HG02588 (cell line): ENCODE results near the gene BDNF.
"Not testable (repeated sequence)": the region's sequence is repeated elsewhere in the genome, so short reads cannot be mapped to it uniquely, and the experiment has no call there.

Source experiments
- ATAC-seq: cut with Tn5 transposase; IDR thresholded peaks from one replicate; pipeline ENCODE4 v1.9.1; 2021; ENCODE audit warnings: mild to moderate bottlenecking, moderate library complexity; ENCODE audit not compliant: unreplicated experiment

The BDNF gene

DNA sequence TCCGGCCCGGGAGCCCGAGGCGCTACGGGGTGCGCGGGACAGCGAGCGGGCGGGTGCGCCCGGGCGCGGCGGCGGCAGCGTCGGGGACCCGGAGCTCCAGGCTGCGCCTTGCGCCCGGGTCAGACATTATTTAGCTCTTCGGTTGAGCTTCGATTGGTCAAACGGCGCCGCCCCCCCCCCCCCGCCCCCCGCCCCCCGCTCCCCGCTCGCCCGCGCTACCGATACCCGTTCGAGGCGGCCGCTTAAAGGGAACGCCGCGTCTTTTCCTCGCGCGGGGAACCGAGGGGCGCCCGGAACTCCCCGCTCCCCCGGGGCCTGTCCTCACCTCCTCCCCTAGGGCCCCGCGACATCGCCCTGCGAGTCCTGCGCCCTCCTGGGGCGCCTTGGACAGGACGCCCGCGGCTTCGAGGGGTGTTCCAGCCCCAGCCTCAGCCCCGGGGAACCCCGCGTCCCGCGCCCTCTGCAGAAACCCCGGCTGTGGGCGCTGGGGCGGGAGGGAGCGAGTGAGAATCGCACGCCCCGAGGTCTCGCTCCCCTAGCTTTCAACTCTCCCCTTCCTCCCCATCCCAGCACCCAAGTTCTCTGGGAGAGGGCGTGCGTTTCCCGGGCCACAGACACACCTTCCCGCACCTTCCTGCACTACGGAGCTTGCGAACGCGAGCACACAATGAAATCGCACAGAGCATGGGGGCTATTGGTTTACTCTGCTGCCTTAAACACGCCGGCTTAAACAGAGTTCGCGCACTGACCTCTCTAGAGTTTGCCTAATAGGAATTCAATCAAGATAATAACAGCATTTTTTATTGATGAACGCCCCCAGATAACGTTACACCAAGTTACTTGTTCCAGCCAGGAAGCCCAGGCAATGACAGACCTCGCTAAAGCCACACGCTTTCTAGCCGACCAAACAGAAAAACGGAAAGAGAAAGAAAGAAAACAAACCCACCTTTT, at the start of gene BDNF:
Gene BDNF, minus strand, starts transcription at position 105 of the 951 bp plus-strand sequence. CDS start 41,891 bp downstream, outside the sequence.
- no peak for ATAC-seq

DNA sequence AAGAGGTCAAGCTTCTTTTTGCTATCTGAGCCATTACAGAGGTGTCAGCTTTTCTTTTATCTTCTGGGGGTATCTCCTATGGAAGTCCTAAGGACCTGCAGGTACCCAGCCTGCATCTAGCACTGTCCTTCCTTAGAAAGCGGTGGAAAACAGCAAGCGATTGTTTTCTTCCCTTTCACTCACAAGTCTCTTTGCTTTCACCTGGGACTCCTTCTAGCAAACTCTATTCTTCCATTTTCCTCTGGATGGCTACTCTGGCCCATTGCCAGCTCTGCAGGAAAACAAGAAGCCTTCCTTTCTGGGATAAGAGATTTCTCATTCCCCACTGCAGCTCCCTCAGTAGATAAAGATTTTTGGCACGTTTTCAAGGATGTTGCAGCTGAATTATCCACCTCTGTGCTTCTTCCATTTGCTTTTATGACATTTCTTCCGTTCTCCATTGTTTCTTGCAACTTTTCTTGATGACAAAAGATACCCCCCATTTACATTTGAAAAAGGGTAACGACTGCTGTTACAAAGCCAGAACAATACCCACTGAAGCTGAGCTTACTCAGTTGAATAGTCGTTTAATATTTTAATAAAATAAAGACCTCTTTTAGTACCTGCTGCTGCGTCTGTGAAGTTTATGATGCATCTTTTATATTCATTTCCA, 40.2 kb upstream of the BDNF start:
- no peak for ATAC-seq

DNA sequence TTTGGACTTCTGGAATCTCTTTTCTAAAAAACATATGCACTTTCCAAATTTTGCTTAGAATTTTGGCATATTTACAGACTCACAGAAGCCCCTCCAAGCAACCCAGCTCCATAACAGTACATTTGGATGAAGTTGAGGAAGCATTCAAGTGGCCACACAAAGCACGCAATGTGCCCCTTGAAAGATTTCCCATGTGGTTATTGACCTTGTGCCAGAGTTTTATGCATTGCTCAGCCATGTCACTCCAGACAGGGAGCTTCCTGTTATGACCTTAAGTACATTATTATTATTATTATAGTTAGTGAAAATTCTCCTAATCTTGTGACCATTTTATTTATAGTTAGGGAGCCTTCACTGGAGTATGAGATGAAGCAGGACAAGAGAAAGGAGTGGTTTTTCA, 35.0 kb upstream of the BDNF start:
- ATAC-seq, result no peak

DNA sequence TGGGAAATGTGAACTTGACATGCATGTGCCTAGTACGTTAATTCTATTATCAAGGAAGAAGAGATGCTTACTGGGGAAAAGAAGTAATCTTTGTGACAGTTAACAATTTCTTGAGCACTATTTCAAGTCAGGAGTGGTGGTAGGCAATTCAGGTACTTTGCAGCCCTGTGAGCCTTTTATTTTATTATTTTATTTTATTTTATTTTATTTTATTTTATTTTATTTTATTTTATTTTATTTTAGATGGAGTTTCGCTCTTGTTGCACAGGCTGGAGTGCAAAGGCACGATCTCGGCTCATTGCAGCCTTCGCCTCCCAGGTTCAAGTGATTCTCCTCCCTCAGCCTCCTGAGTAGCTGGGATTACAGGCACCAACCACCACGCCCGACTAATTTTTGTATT, 31.5 kb upstream of the BDNF start:
- ATAC-seq, result not testable (repeated sequence)

DNA sequence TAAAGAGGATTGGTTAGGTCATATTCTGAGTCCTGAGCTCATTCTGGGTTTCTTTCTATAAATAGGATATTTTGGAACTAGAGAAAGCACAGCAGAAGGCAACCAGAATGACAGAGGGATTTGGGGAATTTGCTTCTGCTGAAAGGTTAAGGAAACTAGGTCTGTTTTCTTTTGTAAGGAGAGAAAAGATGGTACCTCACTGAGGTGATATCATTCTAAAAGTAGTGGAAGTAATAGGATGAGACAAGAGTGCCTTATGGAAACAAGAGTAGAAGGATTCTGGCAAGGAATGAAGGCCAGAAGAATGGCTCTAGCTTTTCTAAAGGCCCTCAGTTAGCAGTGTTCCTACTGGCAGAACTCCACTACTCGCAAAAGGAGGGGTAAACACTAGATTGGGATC, 26.7 kb upstream of the BDNF start:
- ATAC-seq, result no peak

DNA sequence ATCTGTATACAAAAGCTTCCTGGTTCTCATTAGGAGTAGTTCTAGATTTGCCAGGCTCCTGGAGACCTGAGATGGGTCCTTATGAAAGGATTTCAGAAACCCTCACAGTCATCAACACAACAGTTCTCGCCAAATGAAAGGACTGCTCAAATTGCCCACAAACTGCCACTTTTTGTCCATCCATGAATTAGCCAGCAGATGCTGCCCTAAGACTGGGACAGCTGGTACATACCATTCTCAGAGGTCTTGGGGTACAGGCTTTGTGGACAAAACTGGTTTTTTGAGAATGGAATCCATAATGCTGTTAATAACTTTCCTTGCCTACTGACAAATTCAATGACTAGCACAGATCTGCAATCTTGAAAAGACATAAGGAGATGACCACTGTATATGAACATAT, 23.4 kb upstream of the BDNF start:
- no peak for ATAC-seq

DNA sequence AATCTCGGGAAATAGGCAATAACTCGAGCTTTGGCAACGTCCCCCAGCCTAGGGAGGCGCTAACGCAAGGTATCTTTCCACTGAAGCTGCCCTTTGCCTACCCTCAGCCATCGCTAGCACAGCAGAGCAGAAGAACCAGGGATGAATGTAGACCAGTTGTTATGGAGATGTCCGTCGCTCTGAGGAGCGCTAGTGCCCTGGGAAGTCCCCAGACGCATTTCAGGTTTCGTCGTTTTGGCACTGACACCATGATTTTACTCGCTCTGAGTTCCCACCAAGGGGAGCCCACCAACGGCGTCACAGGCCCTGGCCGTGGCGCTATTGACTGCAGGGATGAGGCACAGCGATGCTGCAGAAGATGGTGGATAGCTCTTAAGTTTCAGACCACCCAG, 22.7 kb upstream of the BDNF start:
- ATAC-seq, result no peak

DNA sequence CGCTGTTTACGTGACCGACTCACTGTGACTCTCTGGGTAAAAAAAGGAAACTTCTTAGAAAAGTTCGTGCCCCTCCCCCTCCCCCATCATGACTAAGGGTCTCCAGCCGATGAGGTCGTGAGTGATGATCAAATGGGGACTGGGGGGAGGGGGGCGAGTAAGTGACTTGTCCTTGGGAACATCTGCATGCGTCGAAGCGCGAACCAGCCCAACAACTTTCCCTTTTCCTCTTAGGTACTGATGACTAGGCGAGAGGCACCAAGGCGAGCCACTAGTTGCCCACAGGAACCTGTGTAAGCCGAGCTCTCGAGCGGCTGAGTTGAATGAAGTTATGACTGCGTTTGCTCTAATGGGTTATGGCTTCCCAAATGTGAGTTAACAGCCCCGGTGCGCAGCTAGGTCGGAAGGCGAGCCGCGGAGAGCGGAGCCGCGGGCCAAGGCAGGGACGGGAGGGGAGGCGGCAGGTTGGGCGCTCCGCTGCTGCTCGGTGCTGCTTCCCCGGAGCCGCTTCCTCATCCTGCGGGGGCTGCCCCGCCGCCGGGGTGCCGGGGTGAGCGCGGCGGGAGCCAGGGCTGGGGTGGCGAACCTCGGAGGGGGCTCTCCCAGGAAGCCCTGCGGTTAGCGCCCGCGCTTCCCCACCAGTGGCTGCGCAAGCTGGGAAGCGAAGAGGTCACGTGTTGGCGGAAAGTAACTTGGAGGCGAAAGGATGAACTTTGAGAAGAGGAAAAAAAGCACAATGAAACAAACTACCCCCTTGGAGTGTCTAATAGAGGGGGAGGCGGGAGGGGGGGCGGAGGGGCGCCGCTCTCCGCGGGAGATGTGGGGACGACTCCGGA, 22.1 kb upstream of the BDNF start:
- peak; percentile 40 for ATAC-seq

DNA sequence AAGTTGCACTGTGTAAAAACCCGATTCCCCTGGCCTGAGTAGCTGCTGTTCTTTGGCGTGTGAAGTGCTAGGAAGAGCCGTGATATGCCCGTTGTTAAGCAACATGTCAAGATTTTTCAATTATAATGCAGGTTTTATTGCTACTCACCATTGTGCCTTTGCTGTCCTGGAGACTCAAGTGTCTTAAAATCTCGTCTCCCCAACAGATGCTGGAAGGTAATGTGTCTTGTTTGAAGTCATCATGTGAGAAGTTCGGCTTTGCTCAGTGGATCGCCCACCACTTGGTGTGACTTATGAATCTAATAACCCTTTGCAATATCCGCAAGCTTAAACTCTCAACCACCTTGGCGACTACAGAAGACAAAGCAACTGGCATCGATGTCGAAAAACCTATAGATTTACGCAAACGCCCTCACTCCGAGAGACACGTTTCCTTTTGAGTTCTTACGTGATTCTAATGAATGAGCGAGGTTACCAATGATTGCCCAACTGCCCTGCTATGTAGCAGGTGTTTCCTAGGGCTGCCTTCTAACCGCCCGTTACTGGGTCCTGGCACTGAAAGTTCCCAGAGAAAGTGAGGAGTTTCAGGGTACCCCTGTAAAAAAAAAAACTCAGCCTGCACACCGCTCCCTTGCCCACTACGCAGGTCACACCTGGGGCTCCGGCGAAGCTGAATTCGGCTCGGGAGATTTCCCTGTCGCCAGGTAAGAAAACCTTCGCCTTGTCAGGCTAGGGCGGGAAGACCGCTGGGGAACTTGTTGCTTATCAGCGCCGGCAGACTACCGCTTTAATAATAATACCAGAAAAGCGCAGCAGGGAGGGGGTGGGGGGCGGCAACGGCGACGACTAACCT, 21.2 kb upstream of the BDNF start:
- ATAC-seq, result no peak

DNA sequence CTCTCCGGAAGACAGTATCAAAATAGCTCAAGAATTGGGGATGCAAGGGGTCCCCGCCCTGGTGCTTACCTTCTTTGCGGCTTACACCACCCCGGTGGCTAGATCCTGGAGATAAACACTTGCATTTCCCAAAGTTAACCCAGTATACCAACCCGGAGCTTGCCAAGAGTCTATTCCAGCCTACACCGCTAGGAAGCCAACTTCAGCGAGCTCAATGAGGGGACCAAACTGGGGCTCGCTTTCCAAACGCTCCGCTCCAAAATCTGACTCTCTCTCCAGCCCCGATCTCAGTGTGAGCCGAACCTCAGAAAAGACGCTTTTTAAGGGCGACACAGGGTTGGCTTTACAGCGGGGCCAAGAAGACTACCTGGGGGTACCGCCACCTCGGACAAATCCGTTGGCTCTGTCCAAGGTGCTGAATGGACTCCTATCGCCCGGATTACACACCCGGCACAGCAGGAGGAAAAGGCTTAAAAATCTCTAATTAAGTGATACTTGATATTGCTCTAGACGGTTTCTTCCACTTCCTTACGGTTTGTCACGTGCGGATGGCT, 20.1 kb upstream of the BDNF start:
- no peak for ATAC-seq

DNA sequence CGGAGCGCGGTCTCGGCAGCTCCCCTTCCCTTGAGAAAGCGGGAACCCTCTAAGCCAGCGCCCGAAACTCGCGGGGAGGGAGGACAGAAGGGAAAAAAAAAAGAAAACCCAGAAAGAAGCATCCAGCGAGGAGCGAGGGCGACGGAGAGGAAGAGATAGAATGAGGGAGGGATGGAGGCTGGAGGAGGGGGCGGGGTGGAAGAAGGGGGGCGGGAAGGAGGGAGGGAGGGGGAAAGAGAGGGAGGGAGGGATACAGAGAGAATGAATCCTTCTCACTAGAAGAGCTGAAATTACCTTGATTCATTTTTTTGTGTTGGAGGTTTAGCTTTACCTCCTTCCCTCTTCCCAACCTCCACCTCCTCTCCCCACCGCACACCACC, 19.3 kb upstream of the BDNF start:
- no peak for ATAC-seq

DNA sequence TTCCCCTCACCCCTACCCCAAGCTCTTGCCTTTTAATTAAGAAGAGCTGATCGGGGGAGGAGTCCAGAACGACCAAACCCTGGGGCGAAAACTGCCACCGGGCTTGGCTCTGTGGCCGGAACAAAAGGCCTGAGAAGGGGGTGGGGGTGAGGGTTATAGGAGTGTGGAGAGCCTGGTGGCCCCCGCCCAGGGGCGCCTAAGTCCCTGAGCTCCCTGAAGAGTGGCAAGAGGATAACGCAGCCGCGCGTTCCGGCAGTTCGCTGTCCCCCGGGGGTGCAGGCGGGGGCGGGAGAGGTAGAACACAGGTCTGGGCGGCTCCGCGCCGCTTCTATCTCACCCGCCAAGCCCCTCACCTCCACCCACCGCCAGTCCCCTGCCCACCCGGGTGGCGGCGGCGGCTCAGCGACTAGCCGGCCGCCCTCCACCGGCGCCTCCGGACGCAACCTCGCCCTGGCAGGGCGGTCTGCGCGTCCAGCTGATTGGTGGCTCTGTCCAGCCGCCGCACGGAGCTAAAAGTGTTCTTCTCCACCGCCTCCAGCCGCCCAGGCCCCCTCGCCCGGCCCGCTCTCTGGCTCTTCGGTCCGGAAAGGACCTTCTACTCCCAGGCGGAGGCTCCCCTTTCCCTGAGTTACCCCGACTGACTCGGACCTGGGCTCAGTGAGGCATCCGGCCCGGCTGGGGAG, 18.7 kb upstream of the BDNF start:
- no peak for ATAC-seq

DNA sequence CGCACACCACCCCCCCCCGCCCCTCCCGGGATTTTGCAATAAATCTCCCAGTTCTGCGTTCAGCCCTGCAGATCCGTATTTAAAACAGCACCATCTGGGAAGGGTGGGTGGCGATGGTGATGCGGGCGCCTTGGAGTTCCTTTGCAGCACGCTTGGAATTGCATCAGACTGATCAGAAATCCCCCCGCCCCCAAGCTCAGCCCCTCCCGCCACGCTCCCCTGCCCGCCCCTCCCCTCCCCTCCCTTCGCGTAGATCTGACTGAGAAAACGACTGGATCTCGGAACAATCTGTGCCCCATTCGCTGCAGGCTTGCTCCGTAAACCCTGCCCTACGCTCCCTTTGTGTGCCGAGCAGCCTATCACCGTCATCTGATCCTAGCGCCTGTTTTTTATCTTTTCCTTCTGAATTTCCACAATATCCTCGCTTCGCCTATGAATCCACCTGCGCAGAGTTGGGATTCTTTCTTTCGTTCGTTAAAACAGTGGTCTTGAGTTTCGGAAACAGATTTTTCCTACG, 18.1 kb upstream of the BDNF start:
- no peak for ATAC-seq

DNA sequence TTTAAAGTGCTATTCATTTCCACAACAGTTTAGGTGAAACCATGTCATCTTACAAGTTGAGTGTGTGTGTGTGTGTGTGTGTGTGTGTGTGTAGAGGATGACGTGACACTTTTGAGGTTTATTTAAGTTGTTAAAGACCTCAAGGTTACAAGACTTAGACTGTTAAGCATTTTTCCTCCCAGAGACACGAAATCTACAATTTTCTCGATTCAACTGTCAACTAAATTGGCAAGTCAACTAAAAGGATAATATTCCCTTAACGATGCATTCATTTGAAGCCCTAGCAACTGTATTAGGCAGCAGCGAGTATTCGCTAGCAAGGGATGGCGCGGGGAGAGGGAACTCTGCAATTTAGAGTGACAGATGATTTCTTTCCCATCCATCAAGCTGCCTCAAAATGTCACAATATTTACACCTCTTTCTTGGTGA, 17.6 kb upstream of the BDNF start:
- ATAC-seq, result no peak

DNA sequence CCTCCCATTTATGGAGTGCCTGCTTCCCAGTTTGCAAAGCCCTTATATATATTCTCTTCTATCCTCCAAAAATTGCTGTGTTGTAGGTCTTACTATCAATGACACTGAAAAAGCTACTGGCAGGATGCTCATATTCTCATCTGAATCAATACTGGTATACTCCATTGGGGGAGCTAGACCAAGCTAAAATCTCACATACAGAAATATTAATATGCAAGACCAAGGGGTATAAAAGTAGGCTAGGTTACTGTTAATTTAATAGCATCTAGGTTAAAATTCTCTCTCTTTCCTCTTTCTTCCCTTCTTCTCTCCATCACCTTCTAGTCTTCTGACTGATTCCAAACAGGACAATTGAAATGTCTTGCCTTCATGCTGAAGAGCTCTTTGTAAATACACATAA, 17.1 kb upstream of the BDNF start:
- ATAC-seq, result no peak

DNA sequence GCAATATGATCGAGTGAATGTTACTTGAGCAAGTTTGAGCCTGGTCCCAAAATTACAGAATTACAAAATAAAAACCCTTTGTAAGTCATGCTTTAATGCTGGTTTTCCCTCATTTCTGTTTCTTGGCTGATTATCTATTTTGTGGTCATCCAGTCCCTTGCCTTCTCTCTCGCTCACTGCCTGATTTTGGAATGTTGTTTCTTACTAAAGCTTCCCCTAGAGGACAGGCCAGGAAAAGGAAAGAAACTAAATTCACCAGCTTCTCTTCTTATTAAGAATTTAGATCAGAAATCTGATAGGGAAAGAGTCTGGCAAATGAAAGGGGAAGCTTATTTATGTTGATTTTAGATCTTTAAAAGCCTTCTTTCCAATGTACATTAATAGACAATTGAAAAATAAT, 16.6 kb upstream of the BDNF start:
- no peak for ATAC-seq

DNA sequence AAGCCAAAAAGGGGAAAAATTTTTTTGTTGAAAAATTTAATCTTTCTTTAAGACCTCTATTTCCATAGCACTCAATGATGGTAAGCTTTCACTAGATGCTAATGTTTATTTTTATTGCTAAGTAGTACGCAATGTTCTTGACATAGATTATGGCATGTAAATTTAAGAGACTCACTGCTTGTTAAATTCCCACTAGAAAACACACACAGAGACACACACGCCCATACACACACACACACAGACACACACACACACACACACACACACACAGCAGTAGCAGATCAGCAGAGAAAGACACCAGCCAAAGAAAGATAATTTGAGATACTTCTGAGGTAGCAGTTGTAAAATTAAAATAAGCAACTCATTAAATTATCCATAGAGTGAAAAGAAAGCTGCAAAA, 16.0 kb upstream of the BDNF start:
- no peak for ATAC-seq

DNA sequence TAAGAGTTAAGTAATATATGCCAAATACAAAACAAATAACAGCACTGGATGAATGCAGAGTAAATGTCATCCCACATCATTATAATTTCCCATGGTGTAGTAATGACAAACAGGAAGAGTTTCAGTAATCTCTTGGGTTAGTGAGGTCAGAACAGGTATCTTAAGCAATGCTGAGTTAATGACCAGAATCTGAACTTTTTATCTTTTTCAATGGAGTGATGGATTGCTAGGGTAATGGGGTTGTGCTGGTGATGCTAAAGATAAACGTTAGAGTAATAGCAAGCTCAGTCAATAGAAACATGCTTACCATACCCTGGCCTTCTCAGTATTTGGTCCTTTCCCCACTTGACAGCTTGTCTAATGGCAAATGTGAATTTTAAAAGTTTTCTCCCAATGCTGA, 11.5 kb upstream of the BDNF start:
- no peak for ATAC-seq

DNA sequence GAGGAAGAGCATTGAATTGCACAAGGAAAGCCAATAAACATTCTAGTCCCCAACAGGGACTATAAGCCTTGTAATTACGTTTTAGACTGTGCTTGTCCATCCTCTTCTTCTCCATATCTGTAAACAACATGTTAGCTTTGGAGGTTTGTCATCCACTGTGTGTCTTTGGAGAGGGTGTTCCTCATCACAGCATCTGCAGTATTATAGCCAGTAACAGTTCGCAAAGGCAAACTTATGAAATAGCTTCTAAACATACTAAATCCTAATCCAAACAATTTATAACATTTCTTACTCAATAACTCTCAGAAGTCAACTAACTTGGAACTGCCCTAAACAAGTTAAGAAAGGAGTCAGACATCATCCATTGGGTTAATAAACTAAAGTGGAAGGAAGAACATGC, 10.3 kb upstream of the BDNF start:
- no peak for ATAC-seq
